Left ventricle myocardium inferior (tissue), 1 donor: ENCODE measurements around the gene CALN1. TPM values are rescaled to one million over a fixed set of nuclear protein-coding genes. Genes with fewer than 3 reads are reported as not detected.

Experiments used
- DNase-seq: peaks from one replicate; pipeline ENCODE4 v3.0.0-alpha.2; 2020
- H3K27ac ChIP-seq: fragments of 200-600 bp; replicated peaks from 2 replicates; pipeline ENCODE4 v1.8.0; 2021
- H3K27me3 ChIP-seq: fragments of 200-600 bp; 2 replicates; pipeline ENCODE4 v1.8.0; 2021; ENCODE audit warnings: low read depth
- H3K36me3 ChIP-seq: fragments of 200-600 bp; 2 replicates; pipeline ENCODE4 v1.8.0; 2021
- H3K4me1 ChIP-seq: fragments of 200-600 bp; 2 replicates; pipeline ENCODE4 v1.8.0; 2021
- H3K4me3 ChIP-seq: fragments of 200-600 bp; 2 replicates; pipeline ENCODE4 v1.8.0; 2021; ENCODE audit warnings: mild to moderate bottlenecking, moderate library complexity
- H3K9me3 ChIP-seq: fragments of 200-600 bp; replicated peaks from 2 replicates; pipeline ENCODE4 v1.8.0; 2021
- intact Hi-C: fragments of 100-400 bp; cut with micrococcal nuclease; formaldehyde crosslinking; loops from one replicate; pipeline ENCODE4 v1.11.0; 2022
- total RNA-seq: library from RNA; stranded (reverse); fragmentation: NEBNext Ultra II Directional; extraction: Animal tissue kit (Norgen Biotek cat#: 25700); gene quantifications from one replicate; pipeline ENCODE4 v1.2.1, GENCODE V29; 2021
- TF ChIP-seq, protein P1 (sequence below): fragments of 200-600 bp; IDR thresholded peaks from 2 replicates; pipeline ENCODE4 v1.8.0; 2021; ENCODE audit warnings: antibody characterized with exemption, mild to moderate bottlenecking, borderline replicate concordance
- donor health status: DM: no; HTN: yes; CAD: no; lungs with severe emphysema.

The CALN1 gene
- total RNA-seq, 1 donor from 2014 or later, result not detected

DNA sequence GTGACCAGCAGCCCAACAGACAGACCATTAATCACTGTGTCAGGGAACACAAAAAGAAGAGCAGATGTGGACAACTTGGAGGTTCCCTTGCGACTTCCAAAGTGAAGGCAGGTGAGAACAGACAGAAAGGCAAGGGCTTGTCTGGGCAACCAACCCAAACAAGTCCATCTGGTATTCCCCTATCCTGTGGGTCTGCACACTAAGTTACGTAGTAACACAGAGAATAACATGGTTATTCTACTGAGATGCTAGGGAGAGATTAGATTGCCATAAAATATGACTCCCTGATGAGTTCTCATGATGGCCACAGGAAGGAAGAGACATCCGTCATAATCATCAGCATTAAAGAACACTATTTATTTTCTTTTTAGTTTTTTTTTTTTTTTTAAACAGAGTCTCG is 252.2 kb downstream of the CALN1 start:
- Histone ChIP-seq H3K4me3 (no peak overlapping the region), H3K36me3 (no peaks in the 10 kb centered on the region)
- intact Hi-C loops, result no loop called here

DNA sequence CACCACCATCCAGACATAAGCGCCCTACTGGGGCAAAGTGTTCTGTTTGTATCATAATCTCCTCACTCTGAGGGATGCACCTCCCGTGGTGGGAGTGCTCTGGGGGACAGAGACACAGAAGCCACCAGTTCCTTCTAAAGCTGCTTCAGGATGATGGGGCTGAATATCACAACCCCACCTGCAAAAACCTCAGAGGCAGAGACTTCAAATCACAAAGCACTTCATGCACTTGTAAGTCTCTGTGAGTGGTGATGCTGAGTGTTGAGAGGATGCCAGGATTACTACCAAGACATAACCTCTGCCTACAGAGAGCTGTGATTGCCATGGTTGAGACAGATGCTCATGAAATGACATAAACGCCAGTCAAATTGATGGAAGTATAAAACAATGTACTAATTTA is 255.5 kb downstream of the CALN1 start:
- Histone ChIP-seq H3K27me3 (peaks cover 34% of the 10 kb centered on the region), H3K4me3 (no peak overlapping the region), H3K4me1 (no peaks in the 10 kb centered on the region), H3K27ac (no peak overlapping the region), H3K9me3 (peaks cover 8% of the 10 kb centered on the region), H3K36me3 (no peaks in the 10 kb centered on the region)
- intact Hi-C loops, result no loop called here
- no peak for DNase-seq
- TF ChIP-seq, protein P1, sequence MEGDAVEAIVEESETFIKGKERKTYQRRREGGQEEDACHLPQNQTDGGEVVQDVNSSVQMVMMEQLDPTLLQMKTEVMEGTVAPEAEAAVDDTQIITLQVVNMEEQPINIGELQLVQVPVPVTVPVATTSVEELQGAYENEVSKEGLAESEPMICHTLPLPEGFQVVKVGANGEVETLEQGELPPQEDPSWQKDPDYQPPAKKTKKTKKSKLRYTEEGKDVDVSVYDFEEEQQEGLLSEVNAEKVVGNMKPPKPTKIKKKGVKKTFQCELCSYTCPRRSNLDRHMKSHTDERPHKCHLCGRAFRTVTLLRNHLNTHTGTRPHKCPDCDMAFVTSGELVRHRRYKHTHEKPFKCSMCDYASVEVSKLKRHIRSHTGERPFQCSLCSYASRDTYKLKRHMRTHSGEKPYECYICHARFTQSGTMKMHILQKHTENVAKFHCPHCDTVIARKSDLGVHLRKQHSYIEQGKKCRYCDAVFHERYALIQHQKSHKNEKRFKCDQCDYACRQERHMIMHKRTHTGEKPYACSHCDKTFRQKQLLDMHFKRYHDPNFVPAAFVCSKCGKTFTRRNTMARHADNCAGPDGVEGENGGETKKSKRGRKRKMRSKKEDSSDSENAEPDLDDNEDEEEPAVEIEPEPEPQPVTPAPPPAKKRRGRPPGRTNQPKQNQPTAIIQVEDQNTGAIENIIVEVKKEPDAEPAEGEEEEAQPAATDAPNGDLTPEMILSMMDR, result no peak

More for the DNA sequence above, 252.2 kb downstream of the CALN1 start:
- TF ChIP-seq, protein P1, result no peak
- Histone ChIP-seq H3K27me3 (peaks cover 33% of the 10 kb centered on the region), H3K27ac (no peak overlapping the region), H3K4me1 (no peaks in the 10 kb centered on the region), H3K9me3 (peaks cover 40% of the 10 kb centered on the region)
- DNase-seq, result no peak

DNA sequence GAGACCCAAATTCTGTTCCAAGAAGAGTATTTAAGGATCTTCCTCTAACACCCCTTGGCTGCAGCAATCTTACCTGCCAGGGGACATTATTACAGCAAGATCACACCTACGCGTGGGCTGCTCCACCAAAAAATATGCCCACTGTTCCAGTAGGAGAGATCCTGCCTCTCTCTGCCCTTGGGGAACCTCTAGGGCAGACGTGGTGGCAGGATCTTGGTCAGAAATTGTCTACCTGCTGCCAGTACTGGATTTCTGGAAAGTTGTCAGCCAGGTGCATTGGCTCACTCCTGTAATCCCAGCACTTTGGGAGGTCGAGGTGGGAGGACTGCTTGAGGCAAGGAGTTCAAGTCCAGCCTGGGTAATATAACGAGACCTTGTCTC is 259.0 kb downstream of the CALN1 start:
- intact Hi-C loops, result no loop called here
- H3K36me3 ChIP-seq, result no peaks in the 10 kb centered on the region
- TF ChIP-seq, protein P1, result no peak
- H3K4me1 ChIP-seq, result no peaks in the 10 kb centered on the region
- no peaks in the 10 kb centered on the region for H3K9me3 ChIP-seq
- H3K27ac ChIP-seq, result no peak overlapping the region
- DNase-seq, result no peak
- peaks cover 19% of the 10 kb centered on the region for H3K27me3 ChIP-seq
- H3K4me3 ChIP-seq, result no peak overlapping the region

DNA sequence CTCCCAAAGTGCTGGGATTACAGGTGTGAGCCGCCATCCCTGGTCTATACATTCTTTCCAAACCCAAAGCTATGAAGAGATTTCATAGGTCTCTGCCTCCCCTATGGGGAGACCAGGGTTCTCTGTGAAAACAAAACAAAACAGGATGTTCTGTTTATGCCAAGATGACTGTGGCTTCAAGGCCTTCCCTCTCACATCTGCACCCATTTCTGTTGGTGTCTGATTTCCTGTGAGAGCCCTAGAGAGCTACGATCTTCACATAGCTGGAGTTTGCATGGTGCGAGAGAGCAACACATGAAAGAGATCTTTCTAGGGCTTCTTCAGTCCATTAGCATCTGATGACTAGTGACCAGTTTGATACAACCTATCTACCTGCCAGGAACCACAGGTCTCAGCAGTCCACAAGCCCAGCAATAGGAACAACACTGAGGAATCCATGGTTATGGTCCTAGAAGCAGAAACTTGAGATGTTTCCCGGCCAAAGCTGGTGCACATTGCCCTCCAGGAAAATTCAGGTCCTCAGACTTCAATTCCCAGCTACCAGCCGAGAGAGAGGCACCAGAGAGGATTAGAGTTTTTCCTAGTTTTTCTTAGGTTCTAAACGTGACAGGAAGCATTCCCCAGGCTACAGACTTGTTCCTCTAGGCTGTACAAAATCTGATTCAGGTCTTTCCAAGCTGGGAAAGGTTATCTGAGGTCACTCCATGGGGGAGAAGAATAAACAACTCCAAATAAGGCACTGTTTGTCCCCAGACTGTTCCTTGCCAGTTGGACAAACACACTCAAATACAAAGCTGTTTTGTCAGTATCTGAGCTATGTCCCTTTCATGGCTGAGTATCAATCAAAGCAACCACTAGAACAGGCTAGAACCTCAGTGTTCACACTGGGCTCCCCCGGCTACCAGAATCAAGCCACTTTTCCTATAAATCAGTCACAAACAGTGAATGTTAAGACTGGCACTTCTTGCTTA is 259.7 kb downstream of the CALN1 start:
- no peaks in the 10 kb centered on the region for H3K36me3 ChIP-seq
- no peak for DNase-seq
- peaks cover 19% of the 10 kb centered on the region for H3K27me3 ChIP-seq
- H3K4me1 ChIP-seq, result no peaks in the 10 kb centered on the region
- H3K27ac ChIP-seq, result no peak overlapping the region
- intact Hi-C loops, result no loop called here
- H3K4me3 ChIP-seq, result no peak overlapping the region
- no peaks in the 10 kb centered on the region for H3K9me3 ChIP-seq
- TF ChIP-seq, protein P1, result no peak

DNA sequence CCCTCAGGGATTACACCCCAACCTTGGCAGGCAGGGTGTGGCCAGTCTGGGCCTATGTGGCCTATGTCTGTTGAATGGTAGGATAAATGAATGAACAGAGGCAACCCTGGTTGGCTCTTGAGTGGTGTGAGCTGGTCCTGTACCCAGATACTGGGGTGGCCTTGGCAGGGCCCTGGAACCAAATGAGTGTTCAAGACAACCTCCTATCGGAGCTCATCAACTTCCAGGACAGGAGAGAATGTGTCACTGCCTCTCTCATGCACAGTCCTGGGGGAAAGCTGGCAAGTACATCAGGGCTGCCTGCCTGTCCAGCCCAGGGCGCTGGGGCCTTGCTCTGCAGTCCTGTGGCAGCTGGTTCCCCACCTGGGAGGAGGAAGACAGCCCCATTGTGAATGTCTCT is 271.6 kb downstream of the CALN1 start:
- TF ChIP-seq, protein P1, result no peak
- no peaks in the 10 kb centered on the region for H3K36me3 ChIP-seq
- no peak overlapping the region for H3K27ac ChIP-seq
- no peaks in the 10 kb centered on the region for H3K4me1 ChIP-seq
- intact Hi-C loops, result no loop called here
- no peak for DNase-seq
- no peak overlapping the region for H3K4me3 ChIP-seq
- peaks cover 4% of the 10 kb centered on the region for H3K27me3 ChIP-seq
- H3K9me3 ChIP-seq, result peaks cover 31% of the 10 kb centered on the region
